ENCODE data around the gene AKAP8.
A peak's percentile ranks its signal among the peaks of the same experiment; 100 is the strongest.

AKAP8 gene

DNA sequence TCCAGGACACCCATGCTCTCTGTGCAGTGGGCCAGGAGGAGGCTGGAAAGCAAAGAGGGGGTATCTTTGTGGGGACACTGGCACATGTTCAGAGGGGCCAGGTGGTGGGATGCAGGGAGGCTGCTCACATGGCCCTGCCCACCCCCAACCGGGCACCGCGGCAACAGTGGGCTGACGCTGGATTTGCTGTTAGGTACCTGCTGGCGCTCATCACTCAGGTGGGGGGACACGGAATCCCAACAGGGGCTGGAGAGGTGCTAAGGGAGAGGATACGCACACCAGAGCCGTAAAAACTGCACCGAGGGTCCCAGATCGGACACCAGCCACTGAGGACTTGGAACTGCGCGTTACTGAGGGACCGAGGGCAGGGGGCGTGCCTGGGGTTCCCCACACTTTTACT, 20.0 kb upstream of the AKAP8 start:
- no peak overlapping the region for H3K4ac ChIP-seq (ENCODE audit: low read length)
- H4K8ac ChIP-seq (ENCODE audit: low read depth, low read length) = peak overlapping the region; percentile 32
- no peak overlapping the region for H3K4me2 ChIP-seq (ENCODE audit: insufficient read depth, low read length, poor library complexity, severe bottlenecking)
- H2BK120ac ChIP-seq (ENCODE audit: low read depth, low read length) = no peak overlapping the region
- no peak overlapping the region for H4K91ac ChIP-seq (ENCODE audit: low read depth, low read length, poor library complexity)
- H2AFZ ChIP-seq (ENCODE audit: low read length) = no peak overlapping the region
- H3K27me3 ChIP-seq (ENCODE audit: control insufficient read depth in 3 of 3, insufficient read depth in 3 of 3, low read depth in 1 of 3, low read length in 3 of 3) = no peaks in the 10 kb centered on the region
- H3K4me1 ChIP-seq (ENCODE audit: control insufficient read depth in 2 of 2, insufficient read depth in 1 of 2, low read depth in 1 of 2, low read length in 2 of 2) = peaks cover 0 to 1% of the 10 kb centered on the region in 2 donors
- peak overlapping the region; percentile 39 for H3K9ac ChIP-seq (ENCODE audit: low read depth, low read length, poor library complexity)
- H3K36me3 ChIP-seq (replicated peaks in 1 of 2; ENCODE audit: control insufficient read depth in 2 of 2, insufficient read depth in 2 of 2, low read length in 2 of 2) = peaks cover 65 to 93% of the 10 kb centered on the region in 2 donors
- no peak overlapping the region for H2BK15ac ChIP-seq (ENCODE audit: low read length)
- H2AK5ac ChIP-seq (ENCODE audit: low read depth, low read length) = no peak overlapping the region
- no peak overlapping the region for H2BK12ac ChIP-seq (ENCODE audit: low read length)
- no peak for DNase-seq (ENCODE audit: low spot score)
- peaks cover 35% of the 10 kb centered on the region for H3K79me1 ChIP-seq (ENCODE audit: low read depth, low read length)
- no peak overlapping the region for H3K23ac ChIP-seq (ENCODE audit: low read depth, low read length, poor library complexity)
- H3K14ac ChIP-seq (ENCODE audit: low read length) = no peak overlapping the region
- no peak overlapping the region for H3K4me3 ChIP-seq (ENCODE audit: low read length in 2 of 2)
- no peak overlapping the region for H3K27ac ChIP-seq (replicated peaks; ENCODE audit: low read length)
- peak overlapping the region; percentile 7 for H2BK5ac ChIP-seq (ENCODE audit: low read length)
- no CpG with 5 or more reads among the region's 14 CpGs for WGBS, 2 donors (ENCODE audit: extremely low coverage in 2 of 2, insufficient read length in 2 of 2, insufficient replicate concordance in 1 of 2)
- H3K18ac ChIP-seq (ENCODE audit: low read length) = no peak overlapping the region
- H3K9me3 ChIP-seq (replicated peaks in 1 of 2; ENCODE audit: control insufficient read depth in 2 of 2, insufficient read depth in 1 of 2, low read depth in 1 of 2, low read length in 2 of 2) = no peaks in the 10 kb centered on the region

- H3K9ac ChIP-seq (ENCODE audit: low read depth, low read length, poor library complexity) = no peak overlapping the region
- H2BK5ac ChIP-seq (ENCODE audit: low read length) = peak overlapping the region; percentile 7
- H3K14ac ChIP-seq (ENCODE audit: low read length) = no peak overlapping the region
- no peak overlapping the region for H4K91ac ChIP-seq (ENCODE audit: low read depth, low read length, poor library complexity)
- H2BK120ac ChIP-seq (ENCODE audit: low read depth, low read length) = no peak overlapping the region
- no peak overlapping the region for H3K4me2 ChIP-seq (ENCODE audit: insufficient read depth, low read length, poor library complexity, severe bottlenecking)
- peak overlapping the region; percentile 32 for H4K8ac ChIP-seq (ENCODE audit: low read depth, low read length)
- H2AFZ ChIP-seq (ENCODE audit: low read length) = no peak overlapping the region
- H3K36me3 ChIP-seq (replicated peaks in 1 of 2; ENCODE audit: control insufficient read depth in 2 of 2, insufficient read depth in 2 of 2, low read length in 2 of 2) = peaks cover 68 to 94% of the 10 kb centered on the region in 2 donors
- no CpG with 5 or more reads among the region's 8 CpGs for WGBS, 2 donors (ENCODE audit: extremely low coverage in 2 of 2, insufficient read length in 2 of 2, insufficient replicate concordance in 1 of 2)
- no peak overlapping the region for H3K27ac ChIP-seq (replicated peaks; ENCODE audit: low read length)
- DNase-seq (ENCODE audit: low spot score) = no peak
- no peak overlapping the region for H2BK12ac ChIP-seq (ENCODE audit: low read length)
- H3K4ac ChIP-seq (ENCODE audit: low read length) = no peak overlapping the region
- no peaks in the 10 kb centered on the region for H3K9me3 ChIP-seq (replicated peaks in 1 of 2; ENCODE audit: control insufficient read depth in 2 of 2, insufficient read depth in 1 of 2, low read depth in 1 of 2, low read length in 2 of 2)
- no peak overlapping the region for H2BK15ac ChIP-seq (ENCODE audit: low read length)
- H3K79me1 ChIP-seq (ENCODE audit: low read depth, low read length) = peaks cover 34% of the 10 kb centered on the region
- H3K23ac ChIP-seq (ENCODE audit: low read depth, low read length, poor library complexity) = no peak overlapping the region
- H3K4me3 ChIP-seq (ENCODE audit: low read length in 2 of 2) = no peak overlapping the region
- no peaks in the 10 kb centered on the region for H3K27me3 ChIP-seq (ENCODE audit: control insufficient read depth in 3 of 3, insufficient read depth in 3 of 3, low read depth in 1 of 3, low read length in 3 of 3)
- no peak overlapping the region for H3K18ac ChIP-seq (ENCODE audit: low read length)
- H2AK5ac ChIP-seq (ENCODE audit: low read depth, low read length) = no peak overlapping the region
- H3K4me1 ChIP-seq (ENCODE audit: control insufficient read depth in 2 of 2, insufficient read depth in 1 of 2, low read depth in 1 of 2, low read length in 2 of 2) = no peaks in the 10 kb centered on the region
Observed at GRCh38 chr19:15399234-15399515, 19.6 kb upstream of the AKAP8 start.

DNA sequence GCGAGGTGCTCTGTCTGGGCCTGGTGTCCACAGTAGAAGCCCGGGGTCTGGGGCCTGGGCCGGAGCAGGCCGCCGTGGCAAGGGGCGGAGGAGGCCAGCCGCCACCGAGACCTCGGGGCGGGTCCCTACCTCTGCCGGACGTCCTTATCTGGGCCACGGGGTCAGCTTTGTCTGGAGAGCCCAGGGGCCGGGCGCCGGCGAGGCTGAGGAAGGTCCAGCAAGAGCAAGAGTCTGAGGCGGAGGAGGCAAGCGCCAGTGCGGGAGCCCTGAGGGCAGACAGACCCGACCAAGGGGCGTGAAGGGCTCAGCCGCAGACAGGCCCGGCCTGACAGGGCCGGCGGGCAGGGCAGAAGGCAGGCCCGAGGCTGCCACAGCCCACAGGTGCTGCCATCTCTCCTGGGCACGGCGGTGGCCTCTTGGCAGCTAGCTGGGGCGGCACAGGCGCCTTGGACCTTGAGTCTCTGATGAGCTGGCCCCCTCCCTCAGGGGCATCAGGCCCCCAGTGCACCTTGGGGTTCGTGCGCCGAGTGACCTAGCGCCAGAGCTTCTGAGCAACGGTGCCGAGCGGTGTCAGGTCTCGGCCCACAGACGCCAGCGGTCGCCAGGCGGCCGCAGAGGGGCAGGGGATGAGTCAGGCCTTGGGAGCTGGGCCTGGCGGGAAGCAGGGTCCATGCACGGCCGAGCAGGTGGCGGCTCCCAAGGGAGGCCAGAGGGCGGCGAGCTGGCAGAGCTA, 19.1 kb upstream of the AKAP8 start:
- no peak overlapping the region for H2AK5ac ChIP-seq (ENCODE audit: low read depth, low read length)
- no peak overlapping the region for H2AFZ ChIP-seq (ENCODE audit: low read length)
- no peak for DNase-seq (ENCODE audit: low spot score)
- H4K91ac ChIP-seq (ENCODE audit: low read depth, low read length, poor library complexity) = no peak overlapping the region
- H3K79me1 ChIP-seq (ENCODE audit: low read depth, low read length) = peaks cover 30% of the 10 kb centered on the region
- no peaks in the 10 kb centered on the region for H3K27me3 ChIP-seq (ENCODE audit: control insufficient read depth in 3 of 3, insufficient read depth in 3 of 3, low read depth in 1 of 3, low read length in 3 of 3)
- H2BK15ac ChIP-seq (ENCODE audit: low read length) = no peak overlapping the region
- no peak overlapping the region for H3K4me2 ChIP-seq (ENCODE audit: insufficient read depth, low read length, poor library complexity, severe bottlenecking)
- no CpG with 5 or more reads among the region's 50 CpGs for WGBS, 2 donors (ENCODE audit: extremely low coverage in 2 of 2, insufficient read length in 2 of 2, insufficient replicate concordance in 1 of 2)
- peak overlapping the region; percentile 7 for H2BK5ac ChIP-seq (ENCODE audit: low read length)
- no peaks in the 10 kb centered on the region for H3K4me1 ChIP-seq (ENCODE audit: control insufficient read depth in 2 of 2, insufficient read depth in 1 of 2, low read depth in 1 of 2, low read length in 2 of 2)
- no peak overlapping the region for H3K4me3 ChIP-seq (ENCODE audit: low read length in 2 of 2)
- H3K9me3 ChIP-seq (replicated peaks in 1 of 2; ENCODE audit: control insufficient read depth in 2 of 2, insufficient read depth in 1 of 2, low read depth in 1 of 2, low read length in 2 of 2) = no peaks in the 10 kb centered on the region
- H3K9ac ChIP-seq (ENCODE audit: low read depth, low read length, poor library complexity) = no peak overlapping the region
- H3K18ac ChIP-seq (ENCODE audit: low read length) = no peak overlapping the region
- H2BK12ac ChIP-seq (ENCODE audit: low read length) = no peak overlapping the region
- no peak overlapping the region for H3K23ac ChIP-seq (ENCODE audit: low read depth, low read length, poor library complexity)
- no peak overlapping the region for H3K14ac ChIP-seq (ENCODE audit: low read length)
- H2BK120ac ChIP-seq (ENCODE audit: low read depth, low read length) = no peak overlapping the region
- no peak overlapping the region for H3K27ac ChIP-seq (replicated peaks; ENCODE audit: low read length)
- no peak overlapping the region for H3K4ac ChIP-seq (ENCODE audit: low read length)
- peaks cover 69 to 94% of the 10 kb centered on the region in 2 donors for H3K36me3 ChIP-seq (replicated peaks in 1 of 2; ENCODE audit: control insufficient read depth in 2 of 2, insufficient read depth in 2 of 2, low read length in 2 of 2)
- peak overlapping the region; percentile 32 for H4K8ac ChIP-seq (ENCODE audit: low read depth, low read length)

DNA sequence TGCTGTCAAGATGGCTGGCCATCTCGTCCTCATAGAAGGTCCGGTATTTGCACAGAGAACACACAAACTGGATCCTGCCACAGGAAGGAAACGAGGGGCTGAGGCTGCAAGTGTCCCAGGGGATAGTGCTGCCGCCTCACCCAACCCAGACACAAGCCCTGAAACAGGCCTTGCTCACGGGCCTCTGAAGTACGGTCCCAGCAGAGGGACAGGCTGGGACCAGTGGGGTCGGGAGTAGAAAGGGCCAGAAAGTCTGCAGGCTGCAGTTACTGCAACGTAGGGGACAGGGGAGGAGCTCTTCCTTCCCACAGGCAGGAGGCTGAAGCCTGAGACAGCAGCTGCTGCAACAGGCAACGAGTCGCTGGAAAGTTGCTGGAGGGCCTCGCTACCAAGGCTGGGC, 18.2 kb upstream of the AKAP8 start:
- no peak overlapping the region for H2BK5ac ChIP-seq (ENCODE audit: low read length)
- no peaks in the 10 kb centered on the region for H3K4me1 ChIP-seq (ENCODE audit: control insufficient read depth in 2 of 2, insufficient read depth in 1 of 2, low read depth in 1 of 2, low read length in 2 of 2)
- no peak overlapping the region for H3K14ac ChIP-seq (ENCODE audit: low read length)
- H3K4ac ChIP-seq (ENCODE audit: low read length) = no peak overlapping the region
- no peaks in the 10 kb centered on the region for H3K9me3 ChIP-seq (replicated peaks in 1 of 2; ENCODE audit: control insufficient read depth in 2 of 2, insufficient read depth in 1 of 2, low read depth in 1 of 2, low read length in 2 of 2)
- no peak overlapping the region for H2BK15ac ChIP-seq (ENCODE audit: low read length)
- peak overlapping the region; percentile 51 for H3K9ac ChIP-seq (ENCODE audit: low read depth, low read length, poor library complexity)
- no peak overlapping the region for H3K18ac ChIP-seq (ENCODE audit: low read length)
- DNase-seq (ENCODE audit: low spot score) = no peak
- no peak overlapping the region for H3K4me2 ChIP-seq (ENCODE audit: insufficient read depth, low read length, poor library complexity, severe bottlenecking)
- H3K36me3 ChIP-seq (replicated peaks in 1 of 2; ENCODE audit: control insufficient read depth in 2 of 2, insufficient read depth in 2 of 2, low read length in 2 of 2) = peaks cover 61 to 94% of the 10 kb centered on the region in 2 donors
- no peak overlapping the region for H3K27ac ChIP-seq (replicated peaks; ENCODE audit: low read length)
- H4K91ac ChIP-seq (ENCODE audit: low read depth, low read length, poor library complexity) = no peak overlapping the region
- no peak overlapping the region for H2BK120ac ChIP-seq (ENCODE audit: low read depth, low read length)
- no CpG with 5 or more reads among the region's 11 CpGs for WGBS, 2 donors (ENCODE audit: extremely low coverage in 2 of 2, insufficient read length in 2 of 2, insufficient replicate concordance in 1 of 2)
- H2BK12ac ChIP-seq (ENCODE audit: low read length) = no peak overlapping the region
- no peak overlapping the region for H2AFZ ChIP-seq (ENCODE audit: low read length)
- H4K8ac ChIP-seq (ENCODE audit: low read depth, low read length) = no peak overlapping the region
- no peak overlapping the region for H2AK5ac ChIP-seq (ENCODE audit: low read depth, low read length)
- no peak overlapping the region for H3K4me3 ChIP-seq (ENCODE audit: low read length in 2 of 2)
- peaks cover 23% of the 10 kb centered on the region for H3K79me1 ChIP-seq (ENCODE audit: low read depth, low read length)
- H3K27me3 ChIP-seq (ENCODE audit: control insufficient read depth in 3 of 3, insufficient read depth in 3 of 3, low read depth in 1 of 3, low read length in 3 of 3) = no peaks in the 10 kb centered on the region
- no peak overlapping the region for H3K23ac ChIP-seq (ENCODE audit: low read depth, low read length, poor library complexity)

All from neuronal stem cell (in vitro differentiated cells).